H1 (cell line): Measurements from ENCODE around the gene NHLH1. TPM values are rescaled to one million over a fixed set of nuclear protein-coding genes. Genes with fewer than 3 reads are reported as not detected.

Source experiments
- CTCF ChIA-PET: fragments of 300-600 bp; sonication (Branson Sonifier 250); formaldehyde crosslinking; loops from one replicate; lab custom pipeline; 2021; ENCODE audit not compliant: partially characterized antibody; lab: Charles Lee
- POLR2A ChIA-PET: fragments of 300-600 bp; sonication (Branson Sonifier 250); formaldehyde crosslinking; loops from one replicate; lab custom pipeline; 2021; ENCODE audit warnings: inconsistent platforms; ENCODE audit not compliant: partially characterized antibody; lab: Charles Lee
- DNase-seq, 2 experiments: peaks; one replicate each; pipeline versions ENCODE4 v3.0.0 to v3.0.0-alpha.2; 2010 to 2022; ENCODE audit warnings: low spot score in 2 of 2, low read depth in 1 of 2, mixed read lengths in 1 of 2
- FAIRE-seq: peaks from 2 replicates; lab custom pipeline; 2011; peaks lifted over from hg19 to GRCh38; lab: Jason Lieb, UNC
- H2AFZ ChIP-seq: 2 replicates; pipeline ENCODE4 v1.8.1; 2012; ENCODE audit warnings: low read length, inconsistent platforms
- H2AK5ac ChIP-seq: 2 replicates; pipeline ENCODE4 v1.6.1; 2013; ENCODE audit warnings: low read depth, low read length
- H2BK120ac ChIP-seq: replicated peaks from 2 replicates; pipeline ENCODE3; 2013; ENCODE audit warnings: low read depth, low read length, inconsistent platforms
- H2BK12ac ChIP-seq: 2 replicates; pipeline ENCODE4 v1.6.1; 2013; ENCODE audit warnings: low read depth, low read length
- H2BK15ac ChIP-seq: 2 replicates; pipeline ENCODE4 v1.6.1; 2013; ENCODE audit warnings: low read length
- H2BK20ac ChIP-seq: 2 replicates; pipeline ENCODE4 v1.6.1; 2013; ENCODE audit warnings: low read length
- H2BK5ac ChIP-seq: 2 replicates; pipeline ENCODE4 v1.6.1; 2013; ENCODE audit warnings: low read depth, low read length
- H3K14ac ChIP-seq: 2 replicates; pipeline ENCODE4 v1.6.1; 2013; ENCODE audit warnings: inconsistent platforms; ENCODE audit not compliant: insufficient read length
- H3K18ac ChIP-seq: 2 replicates; pipeline ENCODE4 v1.6.1; 2013; ENCODE audit warnings: low read length; ENCODE audit errors: extremely low read depth
- H3K23ac ChIP-seq: 2 replicates; pipeline ENCODE4 v1.6.1; 2013; ENCODE audit warnings: inconsistent platforms; ENCODE audit not compliant: insufficient read length
- H3K23me2 ChIP-seq: 2 replicates; pipeline ENCODE4 v1.6.1; 2013; ENCODE audit warnings: low read depth, low read length
- H3K27ac ChIP-seq: 2 replicates; pipeline ENCODE4 v1.6.1; 2011; ENCODE audit warnings: low read depth, low read length, inconsistent platforms
- H3K27me3 ChIP-seq, 4 experiments: replicated peaks in 1 of 4; 1 replicate in 1 of 4; 2 replicates in 3 of 4; pipeline versions ENCODE4 v1.6.1 to v1.8.1; 2011 to 2013; ENCODE audit warnings: low read length in 3 of 4, mild to moderate bottlenecking in 3 of 4, inconsistent platforms in 2 of 4, mixed read lengths in 2 of 4, moderate library complexity in 1 of 4; ENCODE audit not compliant: control insufficient read depth in 3 of 4, insufficient read depth in 3 of 4; ENCODE audit errors: extremely low read depth in 1 of 4
- H3K36me3 ChIP-seq, 4 experiments: 2 replicates each; pipeline versions ENCODE4 v1.6.1 to v1.8.1; 2011 to 2013; ENCODE audit warnings: mild to moderate bottlenecking in 4 of 4, low read length in 3 of 4, moderate library complexity in 2 of 4, control low read depth in 1 of 4, inconsistent platforms in 1 of 4; ENCODE audit not compliant: insufficient read depth in 4 of 4, control insufficient read depth in 2 of 4
- H3K4ac ChIP-seq: replicated peaks from 2 replicates; pipeline ENCODE3; 2013; ENCODE audit warnings: low read length, low read depth, mixed read lengths, inconsistent platforms; ENCODE audit not compliant: insufficient read length
- H3K4me1 ChIP-seq, 4 experiments: replicated peaks in 1 of 4; 1 replicate in 1 of 4; 2 replicates in 3 of 4; pipeline versions ENCODE4 v1.6.1 to v1.8.1; 2011 to 2013; ENCODE audit warnings: low read length in 3 of 4, inconsistent platforms in 2 of 4, mixed read lengths in 1 of 4; ENCODE audit not compliant: insufficient read depth in 4 of 4, control insufficient read depth in 3 of 4
- H3K4me2 ChIP-seq, 2 experiments: 2 replicates each; pipeline versions ENCODE4 v1.6.1 to v1.8.1; 2011 to 2013; ENCODE audit warnings: low read depth in 2 of 2, low read length in 2 of 2, control low read depth in 1 of 2, inconsistent platforms in 1 of 2, mild to moderate bottlenecking in 1 of 2; ENCODE audit not compliant: insufficient read depth in 1 of 2
- H3K4me3 ChIP-seq, 4 experiments: fragments of 200-600, 300-600 bp in 1 of 4; sonication (generic), shearing (Covaris generic), sonication (Bioruptor Twin) in 1 of 4; 2 replicates each; pipeline versions ENCODE4 v1.5.1 to v1.8.1; 2011 to 2016; ENCODE audit warnings: low read length in 4 of 4, low read depth in 3 of 4, control low read depth in 2 of 4, inconsistent platforms in 2 of 4, mild to moderate bottlenecking in 2 of 4, mixed read lengths in 1 of 4, moderate library complexity in 1 of 4; ENCODE audit not compliant: insufficient read depth in 2 of 4; ENCODE audit errors: extremely low read depth in 1 of 4
- H3K56ac ChIP-seq: replicated peaks from 2 replicates; pipeline ENCODE3; 2013; ENCODE audit warnings: low read depth, mild to moderate bottlenecking, mixed read lengths, low read length, inconsistent platforms; ENCODE audit not compliant: insufficient read length
- H3K79me1 ChIP-seq: 2 replicates; pipeline ENCODE4 v1.6.1; 2013; ENCODE audit warnings: low read depth, low read length, control low read depth
- H3K79me2 ChIP-seq, 2 experiments: 2 replicates each; pipeline versions ENCODE4 v1.6.1 to v1.8.1; 2012 to 2013; ENCODE audit warnings: low read length in 2 of 2, mild to moderate bottlenecking in 2 of 2, inconsistent platforms in 1 of 2; ENCODE audit not compliant: insufficient read depth in 2 of 2, control insufficient read depth in 1 of 2
- H3K9ac ChIP-seq, 4 experiments: replicated peaks in 1 of 4; 1 replicate in 1 of 4; 2 replicates in 3 of 4; pipeline versions ENCODE4 v1.6.1 to v1.8.1; 2011 to 2013; ENCODE audit warnings: low read depth in 3 of 4, low read length in 3 of 4, control low read depth in 2 of 4, mild to moderate bottlenecking in 2 of 4, moderate library complexity in 2 of 4, inconsistent platforms in 1 of 4; ENCODE audit errors: extremely low read depth in 1 of 4
- H3K9me3 ChIP-seq, 2 experiments: 2 replicates each; pipeline versions ENCODE4 v1.6.1 to v1.8.1; 2012 to 2013; ENCODE audit warnings: mild to moderate bottlenecking in 2 of 2, moderate library complexity in 2 of 2, control low read depth in 1 of 2, inconsistent platforms in 1 of 2, low read depth in 1 of 2, low read length in 1 of 2, mixed read lengths in 1 of 2; ENCODE audit not compliant: insufficient read depth in 2 of 2
- H4K20me1 ChIP-seq, 2 experiments: replicated peaks in 1 of 2; 2 replicates each; pipeline versions ENCODE3 to v1.8.1; 2011 to 2013; ENCODE audit warnings: inconsistent platforms in 2 of 2, low read length in 2 of 2, mild to moderate bottlenecking in 1 of 2; ENCODE audit not compliant: insufficient read depth in 2 of 2, control insufficient read depth in 1 of 2
- H4K5ac ChIP-seq: 2 replicates; pipeline ENCODE4 v1.6.1; 2013; ENCODE audit warnings: low read length, low read depth, mixed read lengths, inconsistent platforms; ENCODE audit not compliant: insufficient read length
- H4K8ac ChIP-seq: 2 replicates; pipeline ENCODE4 v1.8.0; 2013; ENCODE audit warnings: mild to moderate bottlenecking, moderate library complexity, low read length, inconsistent platforms; ENCODE audit not compliant: insufficient read depth; ENCODE audit errors: extremely low read depth
- H4K91ac ChIP-seq: replicated peaks from 2 replicates; pipeline ENCODE3; 2013; ENCODE audit warnings: low read length, mixed read lengths, inconsistent platforms; ENCODE audit not compliant: insufficient read length
- ASH2L ChIP-seq: fragments of 200-600, 300-600 bp; sonication (generic); IDR thresholded peaks from one replicate; pipeline ENCODE4 v1.7.1; 2017; ENCODE audit warnings: low read length
- EP300 ChIP-seq, 2 experiments: IDR thresholded peaks; 1 replicate in 1 of 2; 2 replicates in 1 of 2; pipeline ENCODE4 v1.6.1; 2011 to 2012; ENCODE audit warnings: low read depth in 2 of 2, low read length in 2 of 2, mild to moderate bottlenecking in 2 of 2, borderline replicate concordance in 1 of 2, inconsistent platforms in 1 of 2, moderate library complexity in 1 of 2
- NANOG ChIP-seq: IDR thresholded peaks from 2 replicates; pipeline ENCODE4 v1.6.1; 2011; ENCODE audit warnings: low read length, low read depth, mild to moderate bottlenecking, inconsistent platforms; ENCODE audit not compliant: insufficient read depth, poor library complexity, severe bottlenecking
- SAP30 ChIP-seq: fragments of 300-600 bp; sonication (generic); IDR thresholded peaks from 2 replicates; pipeline ENCODE4 v1.7.1; 2012; ENCODE audit warnings: low read length, moderate library complexity, mild to moderate bottlenecking, inconsistent platforms; ENCODE audit not compliant: insufficient read depth, insufficient replicate concordance
- SP1 ChIP-seq: IDR thresholded peaks from 2 replicates; pipeline ENCODE4 v1.6.1; 2011; ENCODE audit warnings: low read depth, low read length
- SP2 ChIP-seq: IDR thresholded peaks from 2 replicates; pipeline ENCODE4 v1.6.1; 2012; ENCODE audit warnings: mild to moderate bottlenecking, low read length, inconsistent platforms
- WGBS, 2 experiments: shearing (Covaris generic) in 1 of 2; methylation state at CpG; one replicate each; pipeline versions ENCODE4 v1.1.6 to v1.1.7; 2013 to 2015; ENCODE audit warnings: low lambda C conversion rate in 2 of 2, mixed read lengths in 2 of 2, inconsistent platforms in 1 of 2, low coverage in 1 of 2, missing lambda C conversion rate in 1 of 2; ENCODE audit not compliant: insufficient replicate concordance in 2 of 2, insufficient coverage in 1 of 2, insufficient read length in 1 of 2; ENCODE audit errors: extremely low coverage in 1 of 2, missing lambda C conversion rate in 1 of 2; 5-methylcytosine and 5-hydroxymethylcytosine counted together
- polyA plus RNA-seq, 7 experiments: library from polyadenylated mRNA; depleted of rRNA in 3 of 7; stranded (reverse) in 5 of 7; unstranded in 2 of 7; fragments of >200 nt in 5 of 7; fragments of 200-250 nt in 2 of 7; gene quantifications; 1 replicate in 5 of 7; 2 replicates in 1 of 7; 4 replicates in 1 of 7; pipeline versions ENCODE4 v1.2.1 to v1.2.3, GENCODE V29; 2011 to 2013; ENCODE audit warnings: missing spikeins in 2 of 7, mixed read lengths in 2 of 7
- total RNA-seq: library from RNA; stranded (reverse); fragmentation: NEBNext Ultra II Directional; extraction: Animal tissue kit (Norgen Biotek cat#: 25700); gene quantifications from 2 replicates; pipeline ENCODE4 v1.2.1, GENCODE V29; 2021

NHLH1 gene
- total and polyA plus RNA-seq, 2 of the 8 experiments (the other 6 are each of a cell fraction or from before 2014, with no cell fraction given), result 0.39 to 0.91 TPM

GRCh38 chr1:160340146-160340545, 26.7 kb upstream of the NHLH1 start:
- H2BK12ac ChIP-seq, result no peak overlapping the region
- no peak overlapping the region for H3K9ac ChIP-seq
- no peaks in the 10 kb centered on the region; the same call in 1 of the 2 replicates for H3K79me1 ChIP-seq
- H2BK15ac ChIP-seq, result no peak overlapping the region
- no peak overlapping the region for H3K27ac ChIP-seq
- TF ChIP-seq EP300 (IDR thresholded peaks at IDR 0.05; ENCODE audit: borderline replicate concordance in 1 of 2, low read depth in 2 of 2, low read length in 2 of 2), result no peak
- no peak for TF ChIP-seq SP2
- no peak for TF ChIP-seq SAP30
- no peak for TF ChIP-seq NANOG
- TF ChIP-seq ASH2L, result no peak
- TF ChIP-seq SP1, result no peak
- TF ChIP-seq, all 59 proteins: peak for 0
- H4K8ac ChIP-seq, result no peak overlapping the region
- H2BK20ac ChIP-seq, result no peak overlapping the region
- peaks cover 18 to 58% of the 10 kb centered on the region in 2 experiments for H3K79me2 ChIP-seq
- no peak overlapping the region for H2BK5ac ChIP-seq
- H3K14ac ChIP-seq, result no peak overlapping the region
- H3K36me3 ChIP-seq, result peaks cover 11 to 29% (median 16%) of the 10 kb centered on the region in 4 experiments
- WGBS, 2 experiments, result 94% methylated on average over 3 of the region's 3 CpGs; no CpG with 5 or more reads in 1 of the 2 experiments
- H3K23me2 ChIP-seq, result no peaks in the 10 kb centered on the region; the same call in 1 of the 2 replicates
- no peaks in the 10 kb centered on the region for H3K9me3 ChIP-seq
- H4K20me1 ChIP-seq, result peaks cover 0 to 4% of the 10 kb centered on the region in 2 experiments
- no peaks in the 10 kb centered on the region; a peak in 1 of 7 replicates for H3K4me1 ChIP-seq
- no peak overlapping the region for H3K4me3 ChIP-seq
- ChIA-PET CTCF (interaction anchor here (0.8 to 2.9 kb wide), 6 partner anchors 10 to 92 kb away, joined by 3 to 13 read pairs (median 5); no protein-coding TSS in a partner anchor), POLR2A (interaction anchor here (1.1 to 1.2 kb wide), 2 partner anchors 8 to 56 kb away, joined by 3 read pairs; partner anchors contain the start of gene PEX19)
- no peak overlapping the region for H3K56ac ChIP-seq
- H3K4ac ChIP-seq, result no peak overlapping the region
- no peak overlapping the region for H3K18ac ChIP-seq
- no peak overlapping the region for H2AK5ac ChIP-seq
- DNase-seq (no peak), FAIRE-seq (no peak)
- H2AFZ ChIP-seq, result no peak overlapping the region
- H3K27me3 ChIP-seq, result no peaks in the 10 kb centered on the region
- no peak overlapping the region for H4K5ac ChIP-seq
- no peak overlapping the region; a peak in 1 of 4 replicates for H3K4me2 ChIP-seq
- no peak overlapping the region for H2BK120ac ChIP-seq
- no peak overlapping the region for H3K23ac ChIP-seq
- H4K91ac ChIP-seq, result no peak overlapping the region
